K562 (cell line): ENCODE results near the gene HDAC1. TPM values are rescaled to one million over a fixed set of nuclear protein-coding genes. Genes with fewer than 3 reads are reported as not detected.

Source experiments
- ADNP ChIP-seq: fragments of 200-800 bp; sonication (Bioruptor generic); IDR thresholded peaks from 2 replicates; pipeline ENCODE4 v1.6.1; 2016; ENCODE audit warnings: missing genetic modification characterization, missing compliant biosample characterization
- ATF3 ChIP-seq, 2 experiments: fragments of 450-650 bp in 1 of 2; sonication (generic) in 1 of 2; formaldehyde crosslinking in 1 of 2; IDR thresholded peaks in 1 of 2; conservative IDR thresholded peaks in 1 of 2; 2 replicates each; pipeline versions ENCODE4 v1.6.1 to v1.8.1; 2016 to 2023; ENCODE audit warnings: mild to moderate bottlenecking in 2 of 2, moderate library complexity in 2 of 2, inconsistent platforms in 1 of 2, missing genetic modification reagents in 1 of 2
- BACH1 ChIP-seq: fragments of 200-800 bp; sonication (Bioruptor generic); IDR thresholded peaks from 2 replicates; pipeline ENCODE4 v1.6.1; 2016; ENCODE audit warnings: missing genetic modification characterization, missing compliant biosample characterization
- DPF2 ChIP-seq: fragments of 450-650 bp; IDR thresholded peaks from 2 replicates; pipeline ENCODE4 v1.6.1; 2016
- KLF10 ChIP-seq: fragments of 250-450 bp; sonication (Bioruptor Pico); IDR thresholded peaks from 2 replicates; pipeline ENCODE4 v1.6.1; 2021; ENCODE audit warnings: matching md5 sums
- POLR2G ChIP-seq: fragments of 200-400 bp; formaldehyde crosslinking; IDR thresholded peaks from 2 replicates; pipeline ENCODE4 v1.6.1; 2017; ENCODE audit warnings: low read depth, mild to moderate bottlenecking, antibody characterized with exemption, low read length, moderate library complexity
- PTBP1 ChIP-seq: fragments of 200-400 bp; formaldehyde crosslinking; IDR thresholded peaks from 2 replicates; pipeline ENCODE4 v1.6.1; 2017; ENCODE audit warnings: low read depth, low read length
- SMARCA4 ChIP-seq: fragments of 450-650 bp; IDR thresholded peaks from 2 replicates; pipeline ENCODE4 v1.6.1; 2016
- SRF ChIP-seq, 2 experiments: fragments of 250-450, 450-650 bp in 1 of 2; sonication (Bioruptor Pico) in 1 of 2; sonication (generic) in 1 of 2; formaldehyde crosslinking; IDR thresholded peaks; 2 replicates each; pipeline versions ENCODE4 v1.5.0 to v1.5.1; 2020 to 2022; ENCODE audit warnings: mild to moderate bottlenecking in 1 of 2, missing genetic modification reagents in 1 of 2
- THRAP3 ChIP-seq: fragments of 450-650 bp; IDR thresholded peaks from 2 replicates; pipeline ENCODE4 v1.6.1; 2016; ENCODE audit warnings: mild to moderate bottlenecking, inconsistent platforms, borderline replicate concordance
- ZNF431 ChIP-seq: sonication (generic); formaldehyde crosslinking; IDR thresholded peaks from 2 replicates; pipeline ENCODE4 v1.8.0; 2022; ENCODE audit warnings: mild to moderate bottlenecking, missing genetic modification reagents
- polyA plus RNA-seq, 8 experiments: library from polyadenylated mRNA; depleted of rRNA in 4 of 8; stranded (reverse) in 5 of 8; unstranded in 3 of 8; fragments of >200 nt; fragmentation: Nextera tagmentation in 2 of 8; fragmentation: Illumina TruSeq in 1 of 8; extraction: Ambion mirVana in 2 of 8; extraction: Trizol in 1 of 8; gene quantifications; 2 replicates each; pipeline versions ENCODE4 v1.2.1 to v1.2.3, GENCODE V29; 2011 to 2014; ENCODE audit warnings: inconsistent platforms in 1 of 8, missing spikeins in 1 of 8
- total RNA-seq, 7 experiments: library from RNA; depleted of rRNA in 6 of 7; stranded (reverse); fragments of >200 nt in 6 of 7; fragmentation: Illumina TruSeq in 2 of 7; extraction: Trizol in 2 of 7; gene quantifications; 2 replicates each; pipeline versions ENCODE4 v1.2.1 to v1.2.3, GENCODE V29; 2011 to 2021; ENCODE audit warnings: low replicate concordance in 1 of 7
- TF ChIP-seq, protein P1 (sequence below), 2 experiments: fragments of 450-650 bp in 1 of 2; sonication (generic) in 1 of 2; formaldehyde crosslinking in 1 of 2; IDR thresholded peaks; 2 replicates each; pipeline versions ENCODE4 v1.7.1 to v1.9.0; 2016 to 2022; ENCODE audit warnings: inconsistent platforms in 1 of 2, mild to moderate bottlenecking in 1 of 2, missing genetic modification reagents in 1 of 2
- TF ChIP-seq, protein P2 (sequence below), 2 experiments: fragments of 450-650 bp; IDR thresholded peaks; 2 replicates each; pipeline ENCODE4 v1.6.1; 2016
- TF ChIP-seq, protein P3 (sequence below): fragments of 450-650 bp; formaldehyde crosslinking; IDR thresholded peaks from 2 replicates; pipeline ENCODE4 v1.4.0; 2022; ENCODE audit warnings: missing genetic modification characterization

Gene HDAC1
- total and polyA plus RNA-seq, 9 of the 15 experiments (the other 6 are each of a cell fraction or from before 2014, with no cell fraction given) = 169 to 384 (median 193) TPM

DNA sequence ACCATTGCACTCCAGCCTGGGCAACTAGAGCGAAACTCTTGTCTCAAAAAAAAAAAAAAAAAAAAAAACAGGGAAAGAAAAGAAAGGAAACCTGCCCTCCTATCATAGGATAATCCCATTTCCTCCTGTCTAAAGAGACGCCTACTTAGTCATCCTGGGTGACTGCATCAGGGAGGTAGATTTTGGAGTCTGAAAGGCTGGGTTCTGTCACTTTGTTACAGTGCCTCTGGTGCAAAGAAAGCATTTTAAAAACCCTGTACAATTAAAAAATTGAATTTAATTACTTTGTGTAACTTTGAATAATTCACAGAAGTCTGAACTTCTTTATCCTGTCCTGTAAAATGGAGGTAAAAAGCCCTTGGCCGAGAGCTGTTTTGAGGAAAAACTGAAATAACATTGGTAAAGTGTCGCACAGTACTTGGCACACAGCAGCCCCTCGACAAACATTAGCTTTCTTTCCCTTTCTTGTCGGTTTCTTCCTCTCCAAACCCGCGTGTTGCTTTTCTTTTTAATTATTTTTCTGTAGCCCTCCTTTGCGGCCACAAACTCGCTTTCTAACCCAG lies 657 bp upstream of the HDAC1 start (continued):
- TF ChIP-seq, protein P1, sequence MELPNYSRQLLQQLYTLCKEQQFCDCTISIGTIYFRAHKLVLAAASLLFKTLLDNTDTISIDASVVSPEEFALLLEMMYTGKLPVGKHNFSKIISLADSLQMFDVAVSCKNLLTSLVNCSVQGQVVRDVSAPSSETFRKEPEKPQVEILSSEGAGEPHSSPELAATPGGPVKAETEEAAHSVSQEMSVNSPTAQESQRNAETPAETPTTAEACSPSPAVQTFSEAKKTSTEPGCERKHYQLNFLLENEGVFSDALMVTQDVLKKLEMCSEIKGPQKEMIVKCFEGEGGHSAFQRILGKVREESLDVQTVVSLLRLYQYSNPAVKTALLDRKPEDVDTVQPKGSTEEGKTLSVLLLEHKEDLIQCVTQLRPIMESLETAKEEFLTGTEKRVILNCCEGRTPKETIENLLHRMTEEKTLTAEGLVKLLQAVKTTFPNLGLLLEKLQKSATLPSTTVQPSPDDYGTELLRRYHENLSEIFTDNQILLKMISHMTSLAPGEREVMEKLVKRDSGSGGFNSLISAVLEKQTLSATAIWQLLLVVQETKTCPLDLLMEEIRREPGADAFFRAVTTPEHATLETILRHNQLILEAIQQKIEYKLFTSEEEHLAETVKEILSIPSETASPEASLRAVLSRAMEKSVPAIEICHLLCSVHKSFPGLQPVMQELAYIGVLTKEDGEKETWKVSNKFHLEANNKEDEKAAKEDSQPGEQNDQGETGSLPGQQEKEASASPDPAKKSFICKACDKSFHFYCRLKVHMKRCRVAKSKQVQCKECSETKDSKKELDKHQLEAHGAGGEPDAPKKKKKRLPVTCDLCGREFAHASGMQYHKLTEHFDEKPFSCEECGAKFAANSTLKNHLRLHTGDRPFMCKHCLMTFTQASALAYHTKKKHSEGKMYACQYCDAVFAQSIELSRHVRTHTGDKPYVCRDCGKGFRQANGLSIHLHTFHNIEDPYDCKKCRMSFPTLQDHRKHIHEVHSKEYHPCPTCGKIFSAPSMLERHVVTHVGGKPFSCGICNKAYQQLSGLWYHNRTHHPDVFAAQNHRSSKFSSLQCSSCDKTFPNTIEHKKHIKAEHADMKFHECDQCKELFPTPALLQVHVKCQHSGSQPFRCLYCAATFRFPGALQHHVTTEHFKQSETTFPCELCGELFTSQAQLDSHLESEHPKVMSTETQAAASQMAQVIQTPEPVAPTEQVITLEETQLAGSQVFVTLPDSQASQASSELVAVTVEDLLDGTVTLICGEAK (IDR thresholded peaks at IDR 0.05) = peak; percentile 68
- TF ChIP-seq, protein P1 (CRISPR knock-in tag; IDR thresholded peaks at IDR 0.05) = no peak
- TF ChIP-seq PTBP1 (no peak), KLF10 (no peak), THRAP3 (0 out of 2 replicates have a peak, but pooled peaks have one; percentile 51), ATF3 (IDR thresholded peaks at IDR 0.05) (peak; percentile 76), ATF3 (CRISPR knock-in tag; conservative IDR thresholded peaks at IDR 0.05) (no peak), SMARCA4 (peak; percentile 59), ADNP (peak; percentile 34; the same call in 1 of the 2 replicates), SRF (CRISPR knock-in tag; IDR thresholded peaks at IDR 0.05) (peak in 1 of 2 experiments; percentile 84; a peak in 1 of 4 replicates), POLR2G (no peak), BACH1 (0 out of 2 replicates have a peak, but pooled peaks have one; percentile 44), DPF2 (peak; percentile 55; the same call in 1 of the 2 replicates), ZNF431 (CRISPR knock-in tag) (0 out of 2 replicates have a peak, but pooled peaks have one; percentile 6)
- TF ChIP-seq, protein P2, sequence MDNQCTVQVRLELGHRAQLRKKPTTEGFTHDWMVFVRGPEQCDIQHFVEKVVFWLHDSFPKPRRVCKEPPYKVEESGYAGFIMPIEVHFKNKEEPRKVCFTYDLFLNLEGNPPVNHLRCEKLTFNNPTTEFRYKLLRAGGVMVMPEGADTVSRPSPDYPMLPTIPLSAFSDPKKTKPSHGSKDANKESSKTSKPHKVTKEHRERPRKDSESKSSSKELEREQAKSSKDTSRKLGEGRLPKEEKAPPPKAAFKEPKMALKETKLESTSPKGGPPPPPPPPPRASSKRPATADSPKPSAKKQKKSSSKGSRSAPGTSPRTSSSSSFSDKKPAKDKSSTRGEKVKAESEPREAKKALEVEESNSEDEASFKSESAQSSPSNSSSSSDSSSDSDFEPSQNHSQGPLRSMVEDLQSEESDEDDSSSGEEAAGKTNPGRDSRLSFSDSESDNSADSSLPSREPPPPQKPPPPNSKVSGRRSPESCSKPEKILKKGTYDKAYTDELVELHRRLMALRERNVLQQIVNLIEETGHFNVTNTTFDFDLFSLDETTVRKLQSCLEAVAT (IDR thresholded peaks at IDR 0.05) = peak in 1 of 2 experiments; percentile 36; a peak in 1 of 4 replicates
- TF ChIP-seq, protein P3, sequence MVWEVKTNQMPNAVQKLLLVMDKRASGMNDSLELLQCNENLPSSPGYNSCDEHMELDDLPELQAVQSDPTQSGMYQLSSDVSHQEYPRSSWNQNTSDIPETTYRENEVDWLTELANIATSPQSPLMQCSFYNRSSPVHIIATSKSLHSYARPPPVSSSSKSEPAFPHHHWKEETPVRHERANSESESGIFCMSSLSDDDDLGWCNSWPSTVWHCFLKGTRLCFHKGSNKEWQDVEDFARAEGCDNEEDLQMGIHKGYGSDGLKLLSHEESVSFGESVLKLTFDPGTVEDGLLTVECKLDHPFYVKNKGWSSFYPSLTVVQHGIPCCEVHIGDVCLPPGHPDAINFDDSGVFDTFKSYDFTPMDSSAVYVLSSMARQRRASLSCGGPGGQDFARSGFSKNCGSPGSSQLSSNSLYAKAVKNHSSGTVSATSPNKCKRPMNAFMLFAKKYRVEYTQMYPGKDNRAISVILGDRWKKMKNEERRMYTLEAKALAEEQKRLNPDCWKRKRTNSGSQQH (CRISPR knock-in tag) = no peak
